GM12872 (cell line): Measurements from ENCODE around the gene ZMYND10.

Experiments used
- TF ChIP-seq, protein P1 (sequence below): IDR thresholded peaks from 3 replicates; pipeline ENCODE4 v1.5.1; 2011; ENCODE audit warnings: low read depth, mild to moderate bottlenecking, low read length, moderate library complexity; ENCODE audit not compliant: insufficient read depth

Gene ZMYND10

DNA sequence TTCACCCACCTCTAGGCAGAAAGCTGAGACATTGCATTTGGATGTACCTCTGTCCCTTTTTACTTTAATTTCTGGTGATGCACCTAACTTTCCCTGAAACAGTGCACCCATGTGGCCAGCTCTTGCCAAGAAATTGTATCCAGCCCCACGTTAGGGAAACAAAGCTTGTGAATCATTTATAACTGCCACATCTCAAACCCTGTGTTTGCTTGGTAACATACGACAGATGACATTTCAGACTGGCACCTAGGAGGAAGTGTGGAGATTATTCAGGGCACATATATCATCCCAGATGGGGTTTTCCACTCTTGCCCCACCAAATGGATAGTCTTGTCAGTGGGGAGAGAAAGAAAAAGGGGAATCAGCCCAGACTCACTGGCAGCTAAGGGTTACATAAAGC is 7.2 kb upstream of the ZMYND10 start:
- TF ChIP-seq, protein P1, sequence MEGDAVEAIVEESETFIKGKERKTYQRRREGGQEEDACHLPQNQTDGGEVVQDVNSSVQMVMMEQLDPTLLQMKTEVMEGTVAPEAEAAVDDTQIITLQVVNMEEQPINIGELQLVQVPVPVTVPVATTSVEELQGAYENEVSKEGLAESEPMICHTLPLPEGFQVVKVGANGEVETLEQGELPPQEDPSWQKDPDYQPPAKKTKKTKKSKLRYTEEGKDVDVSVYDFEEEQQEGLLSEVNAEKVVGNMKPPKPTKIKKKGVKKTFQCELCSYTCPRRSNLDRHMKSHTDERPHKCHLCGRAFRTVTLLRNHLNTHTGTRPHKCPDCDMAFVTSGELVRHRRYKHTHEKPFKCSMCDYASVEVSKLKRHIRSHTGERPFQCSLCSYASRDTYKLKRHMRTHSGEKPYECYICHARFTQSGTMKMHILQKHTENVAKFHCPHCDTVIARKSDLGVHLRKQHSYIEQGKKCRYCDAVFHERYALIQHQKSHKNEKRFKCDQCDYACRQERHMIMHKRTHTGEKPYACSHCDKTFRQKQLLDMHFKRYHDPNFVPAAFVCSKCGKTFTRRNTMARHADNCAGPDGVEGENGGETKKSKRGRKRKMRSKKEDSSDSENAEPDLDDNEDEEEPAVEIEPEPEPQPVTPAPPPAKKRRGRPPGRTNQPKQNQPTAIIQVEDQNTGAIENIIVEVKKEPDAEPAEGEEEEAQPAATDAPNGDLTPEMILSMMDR: peak; percentile 31; the same call in 2 of the 3 replicates

DNA sequence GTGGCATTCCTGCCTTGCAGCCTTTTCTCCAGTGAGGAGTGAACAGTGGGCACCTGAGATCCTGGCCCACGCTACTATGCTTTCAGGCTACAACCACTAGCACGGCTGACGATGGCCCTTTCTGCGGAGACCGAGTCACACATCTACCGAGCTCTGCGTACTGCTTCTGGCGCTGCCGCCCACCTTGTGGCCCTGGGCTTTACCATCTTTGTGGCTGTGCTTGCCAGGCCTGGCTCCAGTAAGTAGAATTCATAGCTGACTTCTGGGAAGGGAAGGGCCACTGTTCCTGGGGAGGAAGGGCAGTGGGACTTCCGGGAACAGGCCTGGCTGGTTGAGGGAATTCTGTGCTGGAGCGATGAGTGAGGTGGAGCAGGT is 5.8 kb upstream of the ZMYND10 start:
- TF ChIP-seq, protein P1: no peak

DNA sequence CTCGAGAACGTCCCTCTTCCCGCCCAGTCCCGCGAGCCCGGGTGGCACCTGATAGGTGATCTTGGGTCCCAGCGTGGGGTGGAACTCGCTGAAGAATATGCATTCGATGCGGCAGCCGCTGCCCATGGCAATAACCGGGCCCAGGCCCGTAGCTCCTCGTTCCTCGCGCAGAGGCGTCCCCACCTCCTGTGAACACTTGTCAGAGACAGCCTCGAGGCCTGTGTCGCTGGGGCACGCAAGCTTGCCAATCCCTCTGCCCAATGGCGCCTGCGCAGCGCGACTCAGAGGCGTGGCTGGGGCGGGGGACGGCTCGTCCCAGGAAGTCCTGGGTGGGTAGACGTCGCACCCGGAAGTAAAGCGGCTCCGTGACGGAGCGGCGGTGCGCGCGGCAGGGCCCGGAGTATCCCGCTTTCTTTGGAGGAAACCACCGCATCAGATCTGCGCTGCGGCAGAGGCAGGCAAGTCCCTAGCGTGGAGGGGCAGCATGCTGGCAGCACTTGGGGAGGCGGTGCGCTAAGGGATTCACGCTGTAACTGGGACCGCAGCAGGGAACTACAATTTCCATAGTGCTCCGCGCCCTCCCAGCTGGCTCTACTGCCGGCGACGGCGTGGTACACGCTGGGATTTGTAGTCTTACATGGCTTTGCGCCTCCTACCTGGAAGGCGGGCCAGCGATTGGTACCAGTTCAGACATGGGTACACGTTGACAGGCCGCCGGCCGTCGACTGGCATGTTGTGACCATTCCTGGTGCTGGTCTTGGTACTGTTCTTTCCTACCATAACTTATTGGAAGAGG is 5.2 kb upstream of the ZMYND10 start, which contains the start of the genes CYB561D2 and NPRL2:
Gene CYB561D2 (plus strand): TSS at position 336 of the 796 bp plus-strand sequence. CDS start 572 bp downstream, outside the sequence.
Gene NPRL2 (minus strand): TSS at position 249 of the 796 bp plus-strand sequence. CDS start 123 bp downstream, at position 126.
- TF ChIP-seq, protein P1: no peak

DNA sequence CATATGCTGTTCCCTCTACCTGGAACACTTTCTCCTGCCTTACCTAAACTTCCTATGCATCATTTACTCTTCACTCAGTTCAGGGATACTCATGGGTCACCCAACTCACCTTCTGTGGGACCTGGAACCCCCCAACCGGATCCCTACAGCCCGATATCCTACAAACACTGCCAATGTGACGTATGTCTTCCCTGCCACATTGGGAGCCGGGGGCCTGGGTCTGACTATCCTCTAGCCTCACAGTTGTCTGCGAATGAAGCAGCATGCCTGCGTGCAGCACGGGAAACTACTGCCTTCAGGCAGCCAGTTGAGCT is 4.6 kb upstream of the ZMYND10 start:
- TF ChIP-seq, protein P1: no peak

DNA sequence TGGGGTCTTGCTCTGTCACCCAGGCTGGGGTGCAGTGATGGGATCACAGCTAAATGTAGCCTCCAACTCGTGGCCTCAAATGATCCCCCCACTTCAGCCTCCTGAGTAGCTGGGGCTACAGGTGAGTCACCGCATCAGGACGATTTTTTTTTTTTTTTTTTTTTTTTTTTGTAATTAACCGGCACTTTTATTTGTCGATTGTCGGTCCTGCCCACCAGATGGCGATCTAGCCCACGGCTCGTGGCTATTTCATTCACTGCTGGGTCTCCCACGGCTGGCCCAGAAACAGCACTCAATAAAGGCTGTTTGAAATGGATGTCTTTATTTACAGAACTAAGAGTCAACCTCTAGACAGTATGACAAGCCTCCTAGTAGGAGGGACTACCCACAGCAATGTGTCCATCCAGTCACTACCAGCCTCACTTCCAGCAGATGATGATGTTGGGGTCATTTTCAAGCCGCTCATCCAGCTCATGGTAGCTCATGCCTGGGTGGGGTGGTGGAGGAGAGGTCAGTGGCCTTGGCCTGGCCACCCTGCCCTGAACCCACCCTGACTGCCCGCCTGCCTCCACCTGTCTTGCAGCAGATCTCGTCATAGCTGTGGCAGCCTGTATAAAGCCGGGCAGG is 1.8 kb upstream of the ZMYND10 start:
- TF ChIP-seq, protein P1: peak; percentile 66

DNA sequence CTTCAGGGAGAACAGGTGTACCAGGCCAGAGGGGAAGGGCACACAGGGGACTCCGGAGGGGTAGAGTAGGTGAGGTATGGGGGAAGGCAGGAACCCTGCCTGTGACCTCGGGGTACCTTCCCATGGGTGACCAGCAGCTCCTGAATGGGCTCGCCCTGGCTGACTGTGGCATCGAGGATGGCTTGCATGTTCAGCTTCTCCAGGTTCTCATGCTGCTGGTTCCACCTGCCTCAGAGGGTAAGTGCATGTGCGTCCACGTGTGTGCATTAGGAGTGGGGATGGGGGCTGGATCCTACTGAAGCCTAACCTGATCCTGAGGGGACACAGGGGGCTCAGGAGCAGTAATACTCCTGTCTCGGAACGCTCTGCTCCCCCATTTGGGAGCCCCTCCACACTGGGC is 524 bp downstream of the ZMYND10 start:
- TF ChIP-seq, protein P1: no peak

DNA sequence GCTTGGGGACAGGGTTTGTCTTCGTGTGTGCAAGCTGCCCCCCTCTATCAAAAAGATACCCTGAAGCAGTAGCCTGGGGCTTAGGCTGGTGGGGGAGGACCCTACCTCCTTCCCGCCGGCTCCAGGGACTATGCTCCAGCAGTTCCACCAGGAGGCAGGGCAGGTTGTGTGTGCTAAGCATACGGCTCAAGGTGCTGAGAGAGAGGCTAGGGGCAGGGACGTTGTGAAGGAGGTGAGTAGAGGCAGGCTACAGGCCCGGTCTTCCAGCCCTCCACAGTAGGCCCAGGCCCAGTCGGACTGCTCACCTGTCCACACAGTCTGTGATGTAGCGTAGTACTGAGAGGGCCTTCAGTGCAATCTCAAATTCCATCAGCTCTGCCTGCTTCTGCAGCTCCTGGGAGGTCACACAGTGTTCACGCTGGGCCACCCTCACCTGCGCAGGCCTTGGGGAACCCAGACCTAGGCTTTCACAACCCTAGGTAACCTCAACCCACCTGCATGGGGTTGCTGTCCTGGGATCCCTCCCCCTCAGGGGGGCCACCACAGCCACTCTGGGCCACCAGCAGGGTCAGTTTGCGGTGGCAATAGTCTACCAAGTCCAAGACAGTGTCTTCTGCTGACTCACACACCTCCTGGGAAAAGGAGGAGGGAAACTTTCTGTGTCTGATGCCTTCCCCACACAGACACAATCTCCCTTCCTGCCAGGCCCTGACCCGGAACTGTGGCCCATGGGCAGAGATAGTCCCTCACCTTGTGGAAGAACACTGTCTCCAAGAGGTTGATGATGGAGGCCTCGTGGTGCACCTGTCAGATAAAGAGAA is 2.5 kb downstream of the ZMYND10 start:
- TF ChIP-seq, protein P1: no peak
